DOHH2 (cell line): ENCODE data around the gene TTC16.

Experiments used
- H3F3A ChIP-seq: fragments of 200-600 bp; sonication (generic), shearing (Covaris generic); 2 replicates; pipeline ENCODE4 v1.6.0; 2016; ENCODE audit warnings: antibody characterized with exemption, mild to moderate bottlenecking; ENCODE audit not compliant: control insufficient read depth, insufficient read depth
- H3K27ac ChIP-seq: fragments of 200-600 bp; sonication (generic); 2 replicates; pipeline ENCODE4 v1.5.1; 2014; ENCODE audit warnings: low read depth, mild to moderate bottlenecking, low read length, moderate library complexity
- H3K27me3 ChIP-seq: fragments of 200-600 bp; sonication (generic); 2 replicates; pipeline ENCODE4 v1.6.1; 2014; ENCODE audit warnings: mild to moderate bottlenecking, low read length, mixed read lengths; ENCODE audit not compliant: control insufficient read depth
- H3K36me3 ChIP-seq: fragments of 200-600 bp; sonication (generic); 2 replicates; pipeline ENCODE4 v1.6.1; 2014; ENCODE audit warnings: mild to moderate bottlenecking, low read length, moderate library complexity, mixed read lengths; ENCODE audit not compliant: control insufficient read depth
- H3K4me1 ChIP-seq: fragments of 200-600 bp; sonication (generic); 2 replicates; pipeline ENCODE4 v1.6.1; 2014; ENCODE audit warnings: mild to moderate bottlenecking, low read length, mixed read lengths; ENCODE audit not compliant: control insufficient read depth
- H3K4me2 ChIP-seq: fragments of 200-600 bp; sonication (generic); 2 replicates; pipeline ENCODE4 v1.6.0; 2014; ENCODE audit warnings: mild to moderate bottlenecking, low read length, moderate library complexity
- H3K4me3 ChIP-seq: fragments of 200-600 bp; sonication (generic); 2 replicates; pipeline ENCODE4 v1.5.1; 2014; ENCODE audit warnings: mild to moderate bottlenecking, low read length, mixed read lengths
- H3K79me2 ChIP-seq: fragments of 200-600 bp; sonication (generic); 2 replicates; pipeline ENCODE4 v1.6.1; 2014; ENCODE audit warnings: mild to moderate bottlenecking, low read length, mixed read lengths; ENCODE audit not compliant: control insufficient read depth
- H3K9me2 ChIP-seq: fragments of 200-600 bp; sonication (generic); replicated peaks from 2 replicates; pipeline ENCODE4 v1.6.1; 2014; ENCODE audit warnings: mild to moderate bottlenecking, low read length, mixed read lengths; ENCODE audit not compliant: control insufficient read depth
- H3K9me3 ChIP-seq: fragments of 200-600 bp; sonication (generic); 2 replicates; pipeline ENCODE4 v1.6.1; 2014; ENCODE audit warnings: antibody characterized with exemption, low read length, mixed read lengths; ENCODE audit not compliant: control insufficient read depth, insufficient read depth
- H4K20me1 ChIP-seq: fragments of 200-600 bp; sonication (generic); 2 replicates; pipeline ENCODE4 v1.6.0; 2014; ENCODE audit warnings: low read depth, mild to moderate bottlenecking, antibody characterized with exemption, low read length, moderate library complexity; ENCODE audit not compliant: control insufficient read depth, insufficient read depth
- CTCF ChIP-seq: fragments of 200-600 bp; sonication (generic); IDR thresholded peaks from one replicate; pipeline ENCODE4 v1.5.1; 2014; ENCODE audit warnings: antibody characterized with exemption, mild to moderate bottlenecking, low read depth, low read length; ENCODE audit not compliant: poor library complexity, severe bottlenecking
- EZH2phosphoT487 ChIP-seq: fragments of 200-600 bp; sonication (generic); IDR thresholded peaks from 2 replicates; pipeline ENCODE4 v1.6.1; 2017; ENCODE audit warnings: borderline replicate concordance, mild to moderate bottlenecking, antibody characterized with exemption, low read length, moderate library complexity, mixed read lengths

Gene TTC16

DNA sequence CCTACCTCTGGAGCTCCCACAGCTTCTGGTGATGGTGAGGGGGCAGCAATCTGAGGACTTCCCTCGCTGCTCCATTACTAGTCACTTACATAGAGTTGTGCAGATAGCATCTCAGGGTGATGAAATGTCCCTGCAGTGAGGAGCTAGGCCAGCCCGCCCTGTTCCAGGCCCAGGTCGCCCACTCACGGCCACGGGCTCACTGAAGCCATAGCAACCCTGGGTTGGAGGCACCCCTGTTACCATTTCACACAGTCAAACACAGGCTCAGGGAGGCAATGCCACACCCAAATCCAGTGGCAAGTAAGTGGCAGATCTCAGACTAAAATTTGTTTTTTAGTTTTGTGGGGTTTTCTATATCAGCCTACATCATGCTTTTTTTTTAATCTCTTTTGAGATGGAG is 43.0 kb downstream of the TTC16 start:
- Histone ChIP-seq H3K27ac (no peak overlapping the region), H3F3A (no peaks in the 10 kb centered on the region), H3K36me3 (no peaks in the 10 kb centered on the region; the same call in 1 of the 2 replicates), H3K27me3 (no peaks in the 10 kb centered on the region), H3K9me2 (no peaks in the 10 kb centered on the region), H3K4me1 (no peaks in the 10 kb centered on the region), H4K20me1 (no peaks in the 10 kb centered on the region; the same call in 1 of the 2 replicates), H3K79me2 (no peaks in the 10 kb centered on the region), H3K9me3 (no peaks in the 10 kb centered on the region), H3K4me3 (no peak overlapping the region), H3K4me2 (no peak overlapping the region)
- TF ChIP-seq EZH2phosphoT487 (no peak), CTCF (no peak)

DNA sequence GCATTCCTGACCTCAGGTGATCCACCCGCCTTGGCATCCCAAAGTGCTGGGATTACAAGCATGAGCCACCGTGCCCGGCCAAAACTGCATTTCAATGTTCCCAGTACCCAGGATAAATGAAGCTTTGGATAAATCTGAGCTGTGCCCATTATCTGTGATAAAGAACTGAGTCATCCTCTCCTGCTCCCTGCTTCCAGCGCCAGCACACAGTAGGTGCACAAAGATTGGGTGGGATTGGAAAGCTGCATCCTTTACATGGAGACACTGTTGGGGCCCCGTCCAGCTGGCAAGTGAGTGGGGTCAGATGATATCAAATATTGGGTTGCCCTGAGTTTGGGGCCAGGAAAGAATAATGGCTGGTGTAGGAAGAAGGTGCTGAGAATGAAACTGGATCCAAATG is 45.2 kb downstream of the TTC16 start:
- H3K9me2 ChIP-seq = no peaks in the 10 kb centered on the region
- H3K9me3 ChIP-seq = no peaks in the 10 kb centered on the region
- no peak for TF ChIP-seq CTCF
- no peak for TF ChIP-seq EZH2phosphoT487
- no peaks in the 10 kb centered on the region for H3K27me3 ChIP-seq
- no peak overlapping the region for H3K4me2 ChIP-seq
- H3K79me2 ChIP-seq = no peaks in the 10 kb centered on the region
- no peak overlapping the region for H3K4me3 ChIP-seq
- H3F3A ChIP-seq = no peaks in the 10 kb centered on the region
- H3K27ac ChIP-seq = no peak overlapping the region
- H3K36me3 ChIP-seq = no peaks in the 10 kb centered on the region; the same call in 1 of the 2 replicates
- no peaks in the 10 kb centered on the region for H3K4me1 ChIP-seq
- no peaks in the 10 kb centered on the region; the same call in 1 of the 2 replicates for H4K20me1 ChIP-seq

GRCh38 chr9:127761491-127761956 is 45.6 kb downstream of the TTC16 start:
- H3K4me2 ChIP-seq = no peak overlapping the region
- H3K4me1 ChIP-seq = no peaks in the 10 kb centered on the region
- H4K20me1 ChIP-seq = no peaks in the 10 kb centered on the region; the same call in 1 of the 2 replicates
- no peaks in the 10 kb centered on the region for H3F3A ChIP-seq
- no peak overlapping the region for H3K4me3 ChIP-seq
- no peaks in the 10 kb centered on the region; the same call in 1 of the 2 replicates for H3K36me3 ChIP-seq
- no peaks in the 10 kb centered on the region for H3K9me2 ChIP-seq
- TF ChIP-seq EZH2phosphoT487 (no peak), CTCF (no peak)
- H3K27ac ChIP-seq = no peak overlapping the region
- no peaks in the 10 kb centered on the region for H3K27me3 ChIP-seq
- no peaks in the 10 kb centered on the region for H3K9me3 ChIP-seq
- no peaks in the 10 kb centered on the region for H3K79me2 ChIP-seq
